Vagina (tissue), 2 donors: Measurements from ENCODE around the gene MYO10.

Experiments
- CTCF ChIP-seq, 3 experiments: fragments of 450-650 bp in 2 of 3; fragments of 200-600 bp in 1 of 3; sonication (generic) in 1 of 3; IDR thresholded peaks; one replicate each; pipeline ENCODE4 v1.5.1; 2017 to 2019; ENCODE audit warnings: antibody characterized with exemption in 3 of 3, mild to moderate bottlenecking in 2 of 3, moderate library complexity in 2 of 3
- POLR2A ChIP-seq, 2 donors: fragments of 450-650 bp; IDR thresholded peaks; one replicate each; pipeline ENCODE4 v1.6.1; 2017; ENCODE audit warnings: antibody characterized with exemption in 2 of 2, mild to moderate bottlenecking in 2 of 2, moderate library complexity in 2 of 2

DNA sequence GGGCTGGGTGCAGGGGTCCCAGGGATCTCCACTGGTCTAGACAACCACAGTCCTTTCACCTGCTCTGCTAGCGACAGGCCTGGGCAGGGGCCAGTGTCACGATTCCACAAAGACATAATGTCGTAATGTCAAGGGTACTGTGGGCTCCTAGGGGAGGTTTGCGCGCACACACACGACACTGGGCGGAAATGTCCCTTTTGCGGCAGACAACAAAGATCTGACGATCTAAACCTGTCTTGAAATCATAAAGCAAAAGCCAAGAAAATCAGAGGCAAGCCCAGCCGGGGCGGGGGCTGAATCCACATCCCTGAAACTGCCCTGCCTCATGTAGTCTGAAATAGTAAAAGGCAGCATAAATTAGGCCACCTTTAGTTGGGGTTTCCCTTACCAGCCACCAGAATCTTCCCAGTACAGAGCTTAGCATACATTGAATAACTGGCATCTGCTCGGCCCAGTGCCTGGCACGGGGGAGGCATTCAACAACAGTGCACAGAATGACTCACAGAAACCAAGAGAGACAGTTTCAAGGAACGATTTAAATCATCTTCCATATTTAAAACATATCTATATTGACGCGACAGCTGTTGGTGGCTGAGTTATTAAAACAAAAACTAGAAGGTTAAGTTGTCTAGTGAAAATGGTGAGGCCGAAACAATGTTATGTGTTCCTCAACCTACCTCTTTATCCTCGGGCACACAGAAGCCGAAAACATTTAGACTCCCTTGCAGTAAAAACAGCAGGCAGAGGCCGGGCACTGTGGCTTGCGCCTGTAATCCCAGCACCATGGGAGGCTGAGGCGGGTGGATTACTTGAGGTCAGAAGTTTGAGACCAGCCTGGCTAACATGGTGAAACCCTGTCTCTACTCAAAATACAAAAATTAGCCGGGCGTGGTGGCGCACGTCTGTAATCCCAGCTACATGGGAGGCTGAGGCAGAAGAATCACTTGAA, 151.0 kb downstream of the MYO10 start:
- TF ChIP-seq POLR2A (IDR thresholded peaks at IDR 0.05) (no peak), CTCF (IDR thresholded peaks at IDR 0.05) (no peak)
